GM13977 (cell line): ENCODE data around the gene LSM8.

ENCODE experiments used
- DNase-seq: peaks from one replicate; pipeline ENCODE4 v3.0.0; 2012; ENCODE audit warnings: low spot score
- in situ Hi-C: fragments of 300-500 bp; cut with MboI; formaldehyde crosslinking; loops from one replicate; pipeline ENCODE4 v1.12.0; 2022; ENCODE audit warnings: low sequenced_read_pairs, low pct_unique_long_range_greater_than_20kb, mixed read lengths, inconsistent platforms; ENCODE audit not compliant: unreplicated experiment
- TF ChIP-seq, protein P1 (sequence below): IDR thresholded peaks from 2 replicates; pipeline ENCODE4 v1.5.1; 2012; ENCODE audit warnings: mild to moderate bottlenecking, control low read depth; ENCODE audit not compliant: insufficient read depth; ENCODE audit errors: extremely low read depth, missing control alignments

The LSM8 gene

DNA sequence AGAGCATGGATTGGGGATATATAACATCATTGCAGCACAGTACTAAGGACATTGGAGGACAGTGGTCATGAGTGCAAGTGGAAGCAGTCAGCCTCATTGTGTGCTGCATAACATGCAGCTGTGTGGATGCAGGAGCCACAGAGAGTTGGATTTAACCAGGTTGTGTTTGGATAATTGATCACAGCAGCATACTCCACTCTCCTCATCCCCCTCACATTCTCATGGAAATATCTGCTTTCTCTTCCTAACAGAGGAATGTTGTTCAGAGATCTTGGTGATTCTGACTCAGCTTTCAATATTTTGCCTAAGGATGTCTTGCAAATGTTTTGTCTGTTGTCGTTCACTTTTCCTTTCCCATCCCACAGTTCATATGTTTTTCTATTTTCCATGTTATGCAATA, 31.8 kb upstream of the LSM8 start:
- TF ChIP-seq, protein P1, sequence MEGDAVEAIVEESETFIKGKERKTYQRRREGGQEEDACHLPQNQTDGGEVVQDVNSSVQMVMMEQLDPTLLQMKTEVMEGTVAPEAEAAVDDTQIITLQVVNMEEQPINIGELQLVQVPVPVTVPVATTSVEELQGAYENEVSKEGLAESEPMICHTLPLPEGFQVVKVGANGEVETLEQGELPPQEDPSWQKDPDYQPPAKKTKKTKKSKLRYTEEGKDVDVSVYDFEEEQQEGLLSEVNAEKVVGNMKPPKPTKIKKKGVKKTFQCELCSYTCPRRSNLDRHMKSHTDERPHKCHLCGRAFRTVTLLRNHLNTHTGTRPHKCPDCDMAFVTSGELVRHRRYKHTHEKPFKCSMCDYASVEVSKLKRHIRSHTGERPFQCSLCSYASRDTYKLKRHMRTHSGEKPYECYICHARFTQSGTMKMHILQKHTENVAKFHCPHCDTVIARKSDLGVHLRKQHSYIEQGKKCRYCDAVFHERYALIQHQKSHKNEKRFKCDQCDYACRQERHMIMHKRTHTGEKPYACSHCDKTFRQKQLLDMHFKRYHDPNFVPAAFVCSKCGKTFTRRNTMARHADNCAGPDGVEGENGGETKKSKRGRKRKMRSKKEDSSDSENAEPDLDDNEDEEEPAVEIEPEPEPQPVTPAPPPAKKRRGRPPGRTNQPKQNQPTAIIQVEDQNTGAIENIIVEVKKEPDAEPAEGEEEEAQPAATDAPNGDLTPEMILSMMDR, result no peak
- in situ Hi-C loops, result no loop called here
- no peak for DNase-seq

DNA sequence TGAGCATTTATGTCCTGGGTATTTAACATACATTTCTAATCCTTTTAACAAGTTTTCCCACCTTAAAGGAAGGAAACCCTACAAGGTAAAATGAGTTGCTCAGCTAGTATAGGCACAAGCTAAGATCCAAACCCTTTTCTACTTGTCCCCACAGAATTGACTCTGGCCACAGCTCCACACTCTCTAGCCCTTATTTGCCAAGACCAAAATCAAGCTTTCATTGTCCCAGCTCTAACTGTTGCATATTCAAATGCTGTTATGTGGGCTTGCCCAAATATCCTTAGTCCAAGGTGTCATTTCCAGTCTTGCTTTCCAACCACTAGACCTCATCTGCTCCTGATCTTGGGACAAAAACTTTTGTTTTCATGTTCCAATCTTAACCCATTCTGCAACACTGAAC, 31.3 kb upstream of the LSM8 start:
- in situ Hi-C loops, result no loop called here
- no peak for DNase-seq

DNA sequence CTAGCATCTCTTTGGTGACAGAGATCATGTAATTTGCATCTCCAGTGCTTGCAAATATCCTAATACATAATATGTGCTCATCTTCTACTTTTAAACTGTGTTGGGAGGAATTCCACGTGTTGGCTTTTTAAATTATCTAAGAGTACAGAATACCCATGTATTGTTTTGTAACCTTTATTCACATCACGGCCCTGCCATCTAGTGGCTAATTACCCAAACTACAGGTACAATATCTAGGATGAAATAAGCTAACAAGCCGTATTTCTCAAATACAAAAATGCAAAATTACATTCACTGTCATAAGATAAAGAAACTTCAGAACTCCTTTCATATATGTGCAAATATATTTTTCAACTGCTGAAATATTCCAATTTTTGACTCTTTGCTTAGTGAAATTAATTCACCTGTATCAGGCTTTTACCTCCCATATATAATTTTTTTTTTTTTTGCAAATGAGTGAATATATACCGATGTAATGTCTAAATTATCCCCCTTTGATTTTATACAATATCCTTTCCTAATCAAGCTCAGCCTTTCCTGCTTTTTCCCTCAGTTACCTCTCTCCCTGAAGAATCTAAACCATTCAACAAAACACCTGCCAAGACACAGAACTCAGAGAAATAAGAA, 30.3 kb upstream of the LSM8 start:
- peak; percentile 22 for DNase-seq
- TF ChIP-seq, protein P1, result peak; percentile 61
- in situ Hi-C loops, result no loop called here

More for the DNA sequence above, 31.3 kb upstream of the LSM8 start:
- TF ChIP-seq, protein P1, result no peak

DNA sequence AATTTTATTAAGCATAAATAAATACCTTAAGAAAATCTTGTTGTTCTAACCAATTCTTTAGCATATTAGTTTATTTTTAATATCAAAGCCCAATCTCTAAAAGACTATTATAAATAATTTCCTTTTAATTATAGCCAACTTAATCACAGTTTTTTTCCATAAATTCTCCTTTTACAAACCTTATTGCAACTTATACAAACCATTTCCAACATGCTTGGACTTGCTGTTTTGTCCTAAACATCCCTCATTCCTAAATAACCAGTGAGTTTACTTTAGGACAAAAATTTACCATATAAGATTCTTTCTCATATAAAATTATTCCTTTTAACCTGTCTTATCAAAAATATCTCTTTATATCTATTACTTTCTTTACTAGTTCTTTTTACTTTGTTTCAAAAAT, 25.2 kb upstream of the LSM8 start:
- TF ChIP-seq, protein P1, result no peak
- in situ Hi-C loops, result no loop called here
- DNase-seq, result no peak

DNA sequence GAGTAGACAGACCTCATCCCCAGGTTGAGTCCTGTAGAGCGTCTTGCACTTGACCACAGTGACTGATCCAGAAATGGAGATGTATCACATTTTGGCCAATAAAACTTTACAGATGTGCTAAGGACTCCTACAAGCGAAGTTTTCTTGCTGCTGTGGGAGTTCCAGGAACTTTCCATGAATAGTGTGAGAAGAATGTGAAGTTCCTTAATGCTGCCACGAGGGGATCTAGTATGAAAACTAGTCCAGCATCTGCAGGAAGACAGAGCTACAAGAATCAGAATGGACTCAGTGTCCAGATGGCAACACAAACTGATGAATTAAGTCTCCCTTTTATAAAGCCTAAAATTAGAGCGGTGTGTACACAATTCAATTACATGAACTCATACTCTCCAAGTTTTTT, 14.8 kb upstream of the LSM8 start:
- no peak for DNase-seq
- in situ Hi-C loops, result no loop called here
- TF ChIP-seq, protein P1, result no peak

DNA sequence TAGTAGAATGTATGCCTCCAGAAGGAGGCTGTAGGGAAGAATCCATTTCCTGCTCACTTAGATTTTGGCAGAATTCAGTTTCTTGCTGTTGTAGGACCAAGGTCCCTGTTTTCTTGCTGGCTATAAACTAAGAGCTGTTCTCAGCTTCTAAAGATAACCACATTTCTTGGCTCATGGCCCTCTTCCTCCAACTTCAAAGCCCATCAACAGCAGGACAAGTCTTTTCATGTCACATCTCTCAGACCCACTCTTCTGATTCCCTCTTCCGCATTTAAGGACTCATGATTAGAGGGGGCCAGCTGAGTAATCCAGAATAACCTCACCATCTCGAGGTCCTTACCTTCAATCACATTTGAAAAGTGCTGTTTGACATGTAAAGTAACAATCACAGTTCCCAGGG, 8.2 kb upstream of the LSM8 start:
- no peak for DNase-seq
- in situ Hi-C loops, result no loop called here
- TF ChIP-seq, protein P1, result no peak

DNA sequence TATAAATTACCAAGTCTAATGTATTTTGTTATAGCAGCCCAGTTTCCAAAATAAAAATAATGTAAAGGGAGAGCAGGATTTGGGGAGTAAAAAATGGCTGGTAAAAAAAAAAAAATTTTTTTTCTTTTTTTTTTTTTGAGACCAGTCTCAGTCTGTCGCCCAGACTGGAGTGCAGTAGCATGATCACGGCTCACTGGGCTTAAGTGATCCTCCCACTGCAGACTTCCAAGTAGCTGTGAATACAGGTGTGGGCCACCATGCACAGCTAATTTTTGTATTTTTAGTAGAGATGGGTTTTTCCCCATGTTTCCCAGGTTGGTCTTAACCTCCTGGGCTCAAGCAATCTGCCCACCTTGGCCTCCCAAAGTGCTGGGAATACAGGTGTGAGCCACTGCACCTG, 4.8 kb upstream of the LSM8 start:
- DNase-seq, result no peak
- TF ChIP-seq, protein P1, result no peak
- in situ Hi-C loops, result no loop called here
